Activated T-cell treated with anti-CD3 and anti-CD28 coated beads, Interleukin-2, amount 50 U/mL, for 48 hours (primary cell): Measurements from ENCODE around the gene ITIH2.
"Not testable (repeated sequence)": the region's sequence is repeated elsewhere in the genome, so short reads cannot be mapped to it uniquely, and the experiment has no call there.

ENCODE experiments used
- DNase-seq, 2 experiments: peaks; one replicate each; pipeline ENCODE4 v3.0.0-alpha.2; 2020

The ITIH2 gene

GRCh38 chr10:7696545-7696944 lies 6.6 kb upstream of the ITIH2 start:
- DNase-seq: no peak

- DNase-seq: no peak
Measured at GRCh38 chr10:7697426-7697825, 5.7 kb upstream of the ITIH2 start.

GRCh38 chr10:7700577-7701125 lies 2.5 kb upstream of the ITIH2 start:
- no peak for DNase-seq

GRCh38 chr10:7701158-7701742 lies 1.9 kb upstream of the ITIH2 start:
- DNase-seq: no peak

- DNase-seq: no peak
Measured at GRCh38 chr10:7702288-7702812, 766 bp upstream of the ITIH2 start.

GRCh38 chr10:7704071-7705016 lies 1.2 kb downstream of the ITIH2 start:
- no peak for DNase-seq

- no peak for DNase-seq
Measured at GRCh38 chr10:7705341-7705740, 2.2 kb downstream of the ITIH2 start.

GRCh38 chr10:7706534-7707073 lies 3.5 kb downstream of the ITIH2 start:
- no peak for DNase-seq

- DNase-seq: no peak
Measured at GRCh38 chr10:7707102-7707501, 4.0 kb downstream of the ITIH2 start.

- no peak for DNase-seq
Measured at GRCh38 chr10:7707858-7708622, 4.9 kb downstream of the ITIH2 start.

GRCh38 chr10:7708832-7709231 lies 5.7 kb downstream of the ITIH2 start:
- DNase-seq: no peak

GRCh38 chr10:7710446-7710845 lies 7.3 kb downstream of the ITIH2 start:
- no peak for DNase-seq

- DNase-seq: not testable (repeated sequence)
Measured at GRCh38 chr10:7711075-7711474, 8.0 kb downstream of the ITIH2 start.

- DNase-seq: no peak
Measured at GRCh38 chr10:7715515-7715914, 12.4 kb downstream of the ITIH2 start.

- DNase-seq: no peak
Measured at GRCh38 chr10:7717767-7718166, 14.7 kb downstream of the ITIH2 start.

- DNase-seq: no peak
Measured at GRCh38 chr10:7718685-7719084, 15.6 kb downstream of the ITIH2 start.

GRCh38 chr10:7720478-7720877 lies 17.4 kb downstream of the ITIH2 start:
- no peak for DNase-seq

GRCh38 chr10:7722927-7723529 lies 19.9 kb downstream of the ITIH2 start:
- DNase-seq: no peak

- DNase-seq: no peak
Measured at GRCh38 chr10:7734821-7735220, 31.7 kb downstream of the ITIH2 start.

- DNase-seq: no peak
Measured at GRCh38 chr10:7738536-7739407, 35.7 kb downstream of the ITIH2 start.

- no peak for DNase-seq
Measured at GRCh38 chr10:7744307-7744706, 41.2 kb downstream of the ITIH2 start.
